Colonic mucosa (tissue), 2 donors: Measurements from ENCODE around the gene SEMA4F. TPM values are rescaled to one million over a fixed set of nuclear protein-coding genes. Genes with fewer than 3 reads are reported as not detected.

Experiments
- total RNA-seq, 2 donors: library from RNA; stranded (reverse); fragmentation: NEBNext Ultra II Directional in 1 of 2; extraction: Animal tissue kit (Norgen Biotek cat#: 25700) in 1 of 2; gene quantifications; one replicate each; pipeline ENCODE4 v1.2.1, GENCODE V29; 2021
- donor health status: DM: no; HTN: no; CAD: no.
- donor health status: DM: no; HTN: no; CAD: no.

The SEMA4F gene
- total RNA-seq, 2 donors from 2014 or later: 4.4 to 5.5 TPM

Other genes starting within 250 kb of the SEMA4F start
- 1 to 10 TPM in 1 of 2 donors, under 1 TPM in 1; 0.62 to 1.1 TPM for gene C2orf81, start 232.6 kb upstream of the SEMA4F start, total RNA-seq
- gene WDR54, start 232.5 kb upstream of the SEMA4F start, total RNA-seq: 1 to 10 TPM; 7.5 to 9.0 TPM
- gene RTKN, start 212.3 kb upstream of the SEMA4F start, total RNA-seq: 10 to 100 TPM; 51.4 to 89.9 TPM
- gene INO80B, start 199.2 kb upstream of the SEMA4F start, total RNA-seq: 10 to 100 TPM; 18.2 to 23.9 TPM
- 10 to 100 TPM; 47.6 to 48.3 TPM for gene WBP1, start 195.8 kb upstream of the SEMA4F start, total RNA-seq
- gene MOGS, start 188.9 kb upstream of the SEMA4F start, total RNA-seq: 10 to 100 TPM; 42.4 to 86.2 TPM
- gene MRPL53, start 181.6 kb upstream of the SEMA4F start, total RNA-seq: 10 to 100 TPM; 64.6 to 90.3 TPM
- 10 to 100 TPM; 14.5 to 28.3 TPM for gene CCDC142, start 171.2 kb upstream of the SEMA4F start, total RNA-seq
- 10 to 100 TPM; 23.3 to 25.2 TPM for gene TTC31, start 171.2 kb upstream of the SEMA4F start, total RNA-seq
- under 1 TPM; 0.50 to 0.99 TPM for gene LBX2, start 154.6 kb upstream of the SEMA4F start, total RNA-seq
- gene PCGF1, start 146.6 kb upstream of the SEMA4F start, total RNA-seq: 10 to 100 TPM; 16.1 to 19.9 TPM
- gene TLX2, start 139.8 kb upstream of the SEMA4F start, total RNA-seq: under 1 TPM; 0.12 to 0.40 TPM
- gene DQX1, start 128.0 kb upstream of the SEMA4F start, total RNA-seq: 10 to 100 TPM; 34.2 to 36.8 TPM
- gene AUP1, start 124.5 kb upstream of the SEMA4F start, total RNA-seq: 100 to 1,000 TPM; 107 to 212 TPM
- gene HTRA2, start 124.3 kb upstream of the SEMA4F start, total RNA-seq: 10 to 100 TPM; 26.3 to 41.5 TPM
- 1 to 10 TPM; 2.9 to 4.7 TPM for gene LOXL3, start 100.3 kb upstream of the SEMA4F start, total RNA-seq
- gene DOK1, start 99.5 kb upstream of the SEMA4F start, total RNA-seq: 10 to 100 TPM; 20.9 to 26.5 TPM
- under 1 TPM in 1 of 2 donors, not detected in 1; 0.35 TPM for gene M1AP, start 5.9 kb upstream of the SEMA4F start, total RNA-seq
- gene HK2, start 179.9 kb downstream of the SEMA4F start, total RNA-seq: 100 to 1,000 TPM; 162 to 396 TPM